GM12891 (cell line): ENCODE results near the gene PUM1.

Experiments used
- PAX5 ChIP-seq: IDR thresholded peaks from 2 replicates; pipeline ENCODE4 v1.6.1; 2011; ENCODE audit warnings: low read length, moderate library complexity, mild to moderate bottlenecking; ENCODE audit not compliant: insufficient read depth, severe bottlenecking
- POLR2A ChIP-seq: IDR thresholded peaks from 2 replicates; pipeline ENCODE4 v1.6.1; 2011; ENCODE audit warnings: low read depth, low read length, control low read depth
- POLR2AphosphoS5 ChIP-seq: IDR thresholded peaks from 2 replicates; pipeline ENCODE4 v1.6.1; 2011; ENCODE audit warnings: low read depth, low read length, control low read depth
- POU2F2 ChIP-seq: IDR thresholded peaks from 2 replicates; pipeline ENCODE4 v1.6.1; 2011; ENCODE audit warnings: low read depth, mild to moderate bottlenecking, control low read depth, low read length, moderate library complexity
- SPI1 ChIP-seq: IDR thresholded peaks from 2 replicates; pipeline ENCODE4 v1.6.1; 2011; ENCODE audit warnings: low read depth, low read length, control low read depth
- TAF1 ChIP-seq: IDR thresholded peaks from 2 replicates; pipeline ENCODE4 v1.6.1; 2011; ENCODE audit warnings: low read depth, low read length, control low read depth

GRCh38 chr1:31084782-31085569 lies 19.5 kb upstream of the PUM1 start:
- TF ChIP-seq TAF1 (no peak), POLR2AphosphoS5 (no peak), POLR2A (no peak), SPI1 (no peak), PAX5 (no peak), POU2F2 (no peak)
